ENCODE measurements around the gene GBGT1. TPM values are rescaled to one million over a fixed set of nuclear protein-coding genes. Genes with fewer than 3 reads are reported as not detected.

The GBGT1 gene
- total RNA-seq, 1 experiment from 2014 or later: not detected

GRCh38 chr9:133127340-133127981 is 36.3 kb downstream of the GBGT1 start:
- POLR2A ChIA-PET (ENCODE audit: unreplicated experiment): no interaction called here
- Histone ChIP-seq H3K4me1 (ENCODE audit: insufficient read depth, low read length) (no peaks in the 10 kb centered on the region), H3K9ac (ENCODE audit: low read length) (no peak overlapping the region), H3K9me3 (ENCODE audit: low read length) (no peaks in the 10 kb centered on the region), H3K9me2 (replicated peaks; ENCODE audit: low read length) (no peaks in the 10 kb centered on the region), H3K36me3 (ENCODE audit: low read depth, low read length) (no peaks in the 10 kb centered on the region), H2AFZ (ENCODE audit: low read length) (no peak overlapping the region), H3K27ac (ENCODE audit: low read length) (no peak overlapping the region), H3F3A (ENCODE audit: low read length, unreplicated experiment) (no peaks in the 10 kb centered on the region), H3K27me3 (ENCODE audit: low read length) (no peaks in the 10 kb centered on the region), H3K79me2 (ENCODE audit: low read length) (peaks cover 12% of the 10 kb centered on the region), H4K20me1 (ENCODE audit: low read length) (no peaks in the 10 kb centered on the region), H3K4me2 (ENCODE audit: low read length) (no peak overlapping the region), H3K4me3 (ENCODE audit: low read length) (no peak overlapping the region)
- no TSS peak for BruUV-seq (replicated peaks)
- CTCF ChIA-PET: no interaction called here
- ATAC-seq (no peak), DNase-seq (no peak)
- TF ChIP-seq, protein P1, sequence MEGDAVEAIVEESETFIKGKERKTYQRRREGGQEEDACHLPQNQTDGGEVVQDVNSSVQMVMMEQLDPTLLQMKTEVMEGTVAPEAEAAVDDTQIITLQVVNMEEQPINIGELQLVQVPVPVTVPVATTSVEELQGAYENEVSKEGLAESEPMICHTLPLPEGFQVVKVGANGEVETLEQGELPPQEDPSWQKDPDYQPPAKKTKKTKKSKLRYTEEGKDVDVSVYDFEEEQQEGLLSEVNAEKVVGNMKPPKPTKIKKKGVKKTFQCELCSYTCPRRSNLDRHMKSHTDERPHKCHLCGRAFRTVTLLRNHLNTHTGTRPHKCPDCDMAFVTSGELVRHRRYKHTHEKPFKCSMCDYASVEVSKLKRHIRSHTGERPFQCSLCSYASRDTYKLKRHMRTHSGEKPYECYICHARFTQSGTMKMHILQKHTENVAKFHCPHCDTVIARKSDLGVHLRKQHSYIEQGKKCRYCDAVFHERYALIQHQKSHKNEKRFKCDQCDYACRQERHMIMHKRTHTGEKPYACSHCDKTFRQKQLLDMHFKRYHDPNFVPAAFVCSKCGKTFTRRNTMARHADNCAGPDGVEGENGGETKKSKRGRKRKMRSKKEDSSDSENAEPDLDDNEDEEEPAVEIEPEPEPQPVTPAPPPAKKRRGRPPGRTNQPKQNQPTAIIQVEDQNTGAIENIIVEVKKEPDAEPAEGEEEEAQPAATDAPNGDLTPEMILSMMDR (conservative IDR thresholded peaks at IDR 0.05; ENCODE audit: low read depth, low read length): no peak
- TF ChIP-seq EZH2phosphoT487 (IDR thresholded peaks at IDR 0.05; ENCODE audit: borderline replicate concordance, low read length): no peak
- TF ChIP-seq EZH2 (IDR thresholded peaks at IDR 0.05; ENCODE audit: low read length, unreplicated experiment): no peak
- intact Hi-C loops (cut with micrococcal nuclease): no loop called here

GRCh38 chr9:133126697-133127339 is 36.9 kb downstream of the GBGT1 start:
- no TSS peak for BruUV-seq (replicated peaks)
- H3K4me1 ChIP-seq (ENCODE audit: insufficient read depth, low read length): no peaks in the 10 kb centered on the region
- no peaks in the 10 kb centered on the region for H3K27me3 ChIP-seq (ENCODE audit: low read length)
- ATAC-seq (no peak), DNase-seq (no peak)
- no peak overlapping the region for H3K4me2 ChIP-seq (ENCODE audit: low read length)
- H3F3A ChIP-seq (ENCODE audit: low read length, unreplicated experiment): no peaks in the 10 kb centered on the region
- ChIA-PET CTCF (no interaction called here), POLR2A (ENCODE audit: unreplicated experiment) (no interaction called here)
- H3K27ac ChIP-seq (ENCODE audit: low read length): no peak overlapping the region
- H3K9ac ChIP-seq (ENCODE audit: low read length): no peak overlapping the region
- H2AFZ ChIP-seq (ENCODE audit: low read length): no peak overlapping the region
- intact Hi-C loops (cut with micrococcal nuclease): no loop called here
- no peak for TF ChIP-seq EZH2phosphoT487 (IDR thresholded peaks at IDR 0.05; ENCODE audit: borderline replicate concordance, low read length)
- TF ChIP-seq, protein P1 (conservative IDR thresholded peaks at IDR 0.05; ENCODE audit: low read depth, low read length): no peak
- no peak overlapping the region for H3K4me3 ChIP-seq (ENCODE audit: low read length)
- H3K36me3 ChIP-seq (ENCODE audit: low read depth, low read length): no peaks in the 10 kb centered on the region
- no peaks in the 10 kb centered on the region for H3K9me2 ChIP-seq (replicated peaks; ENCODE audit: low read length)
- peaks cover 6% of the 10 kb centered on the region for H3K79me2 ChIP-seq (ENCODE audit: low read length)
- H3K9me3 ChIP-seq (ENCODE audit: low read length): no peaks in the 10 kb centered on the region
- H4K20me1 ChIP-seq (ENCODE audit: low read length): no peaks in the 10 kb centered on the region
